Lung (tissue), 12 donors: ENCODE results near the gene RASA3. TPM values are rescaled to one million over a fixed set of nuclear protein-coding genes. Genes with fewer than 3 reads are reported as not detected.

Experiments used
- ATAC-seq: fragments of 200-7000 bp; cut with Tn5 transposase; one replicate; pipeline ENCODE4 v1.9.1; 2020; ENCODE audit warnings: moderate number of reproducible peaks; ENCODE audit not compliant: insufficient read depth, low FRiP score
- DNase-seq, 3 donors: peaks; one replicate each; pipeline ENCODE4 v3.0.0-alpha.2; 2013 to 2017
- H3K27ac ChIP-seq, 2 donors: one replicate each; pipeline ENCODE4 v1.5.1; 2013; ENCODE audit warnings: mild to moderate bottlenecking in 2 of 2, moderate library complexity in 2 of 2, control low read depth in 1 of 2, inconsistent platforms in 1 of 2, low read depth in 1 of 2, low read length in 1 of 2
- H3K27me3 ChIP-seq, 3 donors: one replicate each; pipeline ENCODE4 v1.5.1; 2013; ENCODE audit warnings: low read length in 2 of 3; ENCODE audit not compliant: control insufficient read depth in 3 of 3, insufficient read depth in 3 of 3
- H3K36me3 ChIP-seq, 4 donors: one replicate each; pipeline ENCODE4 v1.5.1; 2013; ENCODE audit warnings: low read length in 4 of 4, mild to moderate bottlenecking in 1 of 4, moderate library complexity in 1 of 4; ENCODE audit not compliant: control insufficient read depth in 4 of 4, insufficient read depth in 4 of 4
- H3K4me1 ChIP-seq, 5 donors: one replicate each; pipeline ENCODE4 v1.5.1; 2013; ENCODE audit warnings: low read length in 5 of 5, mild to moderate bottlenecking in 2 of 5, moderate library complexity in 1 of 5; ENCODE audit not compliant: control insufficient read depth in 5 of 5, insufficient read depth in 5 of 5
- H3K4me3 ChIP-seq: one replicate; pipeline ENCODE4 v1.5.1; 2013; ENCODE audit warnings: mild to moderate bottlenecking, control low read depth, moderate library complexity
- H3K9ac ChIP-seq, 2 donors: one replicate each; pipeline ENCODE4 v1.5.1; 2013; ENCODE audit warnings: low read length in 2 of 2, control low read depth in 1 of 2; ENCODE audit not compliant: insufficient read depth in 1 of 2
- H3K9me3 ChIP-seq, 4 donors: one replicate each; pipeline ENCODE4 v1.5.1; 2013; ENCODE audit warnings: low read length in 3 of 4, mild to moderate bottlenecking in 1 of 4, moderate library complexity in 1 of 4; ENCODE audit not compliant: control insufficient read depth in 4 of 4, insufficient read depth in 3 of 4
- CTCF ChIP-seq: IDR thresholded peaks from 2 replicates; pipeline ENCODE4 v1.5.1; 2012; ENCODE audit warnings: mild to moderate bottlenecking; ENCODE audit errors: control extremely low read depth, extremely low read depth
- WGBS, 2 donors: extraction: QIAGEN DNeasy Blood & Tissue Kit; methylation state at CpG; one replicate each; pipeline ENCODE4 v1.1.7; 2013; 5-methylcytosine and 5-hydroxymethylcytosine counted together
- polyA plus RNA-seq, 2 donors: library from polyadenylated mRNA; stranded (reverse); fragments of 200-250 nt; gene quantifications; one replicate each; pipeline ENCODE4 v1.2.1, GENCODE V29; 2013
- total RNA-seq, 2 donors: library from RNA; depleted of rRNA in 1 of 2; stranded (reverse); fragments of >200 nt in 1 of 2; gene quantifications; one replicate each; pipeline ENCODE4 v1.2.1, GENCODE V29; 2014 to 2021
- donor health status: control.
- donor health status: control.
- donor health status: Bipolar disorder and iron deficiency.
- donor health status: healthy.
- donor health status: DM: yes; HTN: yes; CAD: no.

Gene RASA3
- total and polyA plus RNA-seq, 4 donors, result 7.4 to 22.8 (median 16.2) TPM

GRCh38 chr13:113945857-113946408 lies 186.5 kb downstream of the RASA3 start:
- no peak for TF ChIP-seq CTCF
- ATAC-seq (no peak), DNase-seq (no peak)
- Histone ChIP-seq H3K4me3 (no peak overlapping the region), H3K27me3 (no peaks in the 10 kb centered on the region), H3K4me1 (peaks cover 0 to 2% (median 0%) of the 10 kb centered on the region in 5 donors), H3K27ac (no peak overlapping the region), H3K36me3 (no peaks in the 10 kb centered on the region), H3K9ac (no peak overlapping the region), H3K9me3 (no peaks in the 10 kb centered on the region)
- 88 to 93% methylated on average over 26 of the region's 26 CpGs for WGBS, 2 donors

- Histone ChIP-seq H3K4me1 (peaks cover 0 to 3% (median 0%) of the 10 kb centered on the region in 5 donors), H3K9me3 (no peaks in the 10 kb centered on the region), H3K9ac (no peak overlapping the region), H3K27me3 (no peaks in the 10 kb centered on the region), H3K36me3 (no peaks in the 10 kb centered on the region), H3K27ac (no peak overlapping the region), H3K4me3 (no peak overlapping the region)
- WGBS, 2 donors, result 92 to 93% methylated on average over 17 to 19 of the region's 19 CpGs
- DNase-seq (no peak), ATAC-seq (no peak)
- TF ChIP-seq CTCF, result no peak
These were observed 188.4 kb downstream of the RASA3 start for GRCh38 chr13:113943821-113944565.

GRCh38 chr13:113942591-113943103 lies 189.8 kb downstream of the RASA3 start:
- Histone ChIP-seq H3K4me3 (no peak overlapping the region), H3K9me3 (no peaks in the 10 kb centered on the region), H3K27ac (no peak overlapping the region), H3K9ac (no peak overlapping the region), H3K27me3 (peaks cover 0 to 4% (median 0%) of the 10 kb centered on the region in 3 donors), H3K36me3 (no peaks in the 10 kb centered on the region), H3K4me1 (peaks cover 0 to 15% (median 4%) of the 10 kb centered on the region in 5 donors)
- no peak for TF ChIP-seq CTCF
- WGBS, 2 donors, result 93% methylated on average over 22 to 23 of the region's 23 CpGs
- no peak for DNase-seq
- no peak for ATAC-seq
